DOHH2 (cell line): ENCODE results near the gene FGF3.

Source experiments
- H3F3A ChIP-seq: fragments of 200-600 bp; sonication (generic), shearing (Covaris generic); 2 replicates; pipeline ENCODE4 v1.6.0; 2016; ENCODE audit warnings: antibody characterized with exemption, mild to moderate bottlenecking; ENCODE audit not compliant: control insufficient read depth, insufficient read depth
- H3K27ac ChIP-seq: fragments of 200-600 bp; sonication (generic); 2 replicates; pipeline ENCODE4 v1.5.1; 2014; ENCODE audit warnings: low read depth, mild to moderate bottlenecking, low read length, moderate library complexity
- H3K27me3 ChIP-seq: fragments of 200-600 bp; sonication (generic); 2 replicates; pipeline ENCODE4 v1.6.1; 2014; ENCODE audit warnings: mild to moderate bottlenecking, low read length, mixed read lengths; ENCODE audit not compliant: control insufficient read depth
- H3K36me3 ChIP-seq: fragments of 200-600 bp; sonication (generic); 2 replicates; pipeline ENCODE4 v1.6.1; 2014; ENCODE audit warnings: mild to moderate bottlenecking, low read length, moderate library complexity, mixed read lengths; ENCODE audit not compliant: control insufficient read depth
- H3K4me1 ChIP-seq: fragments of 200-600 bp; sonication (generic); 2 replicates; pipeline ENCODE4 v1.6.1; 2014; ENCODE audit warnings: mild to moderate bottlenecking, low read length, mixed read lengths; ENCODE audit not compliant: control insufficient read depth
- H3K4me2 ChIP-seq: fragments of 200-600 bp; sonication (generic); 2 replicates; pipeline ENCODE4 v1.6.0; 2014; ENCODE audit warnings: mild to moderate bottlenecking, low read length, moderate library complexity
- H3K4me3 ChIP-seq: fragments of 200-600 bp; sonication (generic); 2 replicates; pipeline ENCODE4 v1.5.1; 2014; ENCODE audit warnings: mild to moderate bottlenecking, low read length, mixed read lengths
- H3K79me2 ChIP-seq: fragments of 200-600 bp; sonication (generic); 2 replicates; pipeline ENCODE4 v1.6.1; 2014; ENCODE audit warnings: mild to moderate bottlenecking, low read length, mixed read lengths; ENCODE audit not compliant: control insufficient read depth
- H3K9me2 ChIP-seq: fragments of 200-600 bp; sonication (generic); replicated peaks from 2 replicates; pipeline ENCODE4 v1.6.1; 2014; ENCODE audit warnings: mild to moderate bottlenecking, low read length, mixed read lengths; ENCODE audit not compliant: control insufficient read depth
- H3K9me3 ChIP-seq: fragments of 200-600 bp; sonication (generic); 2 replicates; pipeline ENCODE4 v1.6.1; 2014; ENCODE audit warnings: antibody characterized with exemption, low read length, mixed read lengths; ENCODE audit not compliant: control insufficient read depth, insufficient read depth
- H4K20me1 ChIP-seq: fragments of 200-600 bp; sonication (generic); 2 replicates; pipeline ENCODE4 v1.6.0; 2014; ENCODE audit warnings: low read depth, mild to moderate bottlenecking, antibody characterized with exemption, low read length, moderate library complexity; ENCODE audit not compliant: control insufficient read depth, insufficient read depth
- CTCF ChIP-seq: fragments of 200-600 bp; sonication (generic); IDR thresholded peaks from one replicate; pipeline ENCODE4 v1.5.1; 2014; ENCODE audit warnings: antibody characterized with exemption, mild to moderate bottlenecking, low read depth, low read length; ENCODE audit not compliant: poor library complexity, severe bottlenecking
- EZH2phosphoT487 ChIP-seq: fragments of 200-600 bp; sonication (generic); IDR thresholded peaks from 2 replicates; pipeline ENCODE4 v1.6.1; 2017; ENCODE audit warnings: borderline replicate concordance, mild to moderate bottlenecking, antibody characterized with exemption, low read length, moderate library complexity, mixed read lengths

Gene FGF3

DNA sequence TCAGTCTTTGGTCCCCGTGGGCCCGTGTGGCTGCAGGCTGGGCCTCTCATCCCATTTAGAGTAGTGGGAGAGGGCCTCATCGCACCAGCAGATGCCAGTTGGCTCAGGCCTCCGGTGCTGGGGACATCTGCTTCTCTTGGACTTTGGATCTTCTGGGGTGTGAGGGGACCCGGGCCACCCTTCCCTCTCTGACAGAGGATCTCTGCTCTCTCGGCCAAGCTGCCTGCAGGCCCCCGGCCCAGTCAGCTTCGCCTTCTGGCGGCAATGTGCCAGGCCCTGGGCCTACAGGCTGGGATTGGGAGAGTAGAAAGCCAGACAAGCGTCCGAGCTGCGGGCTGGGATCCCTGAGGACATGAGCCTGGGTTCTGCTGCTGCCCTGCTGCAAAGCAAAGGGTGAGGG lies 15.0 kb upstream of the FGF3 start:
- Histone ChIP-seq H4K20me1 (no peaks in the 10 kb centered on the region), H3K4me2 (no peak overlapping the region), H3K9me2 (no peaks in the 10 kb centered on the region), H3K4me3 (no peak overlapping the region), H3K27ac (no peak overlapping the region), H3F3A (no peaks in the 10 kb centered on the region), H3K27me3 (no peaks in the 10 kb centered on the region), H3K9me3 (no peaks in the 10 kb centered on the region), H3K4me1 (no peaks in the 10 kb centered on the region), H3K36me3 (no peaks in the 10 kb centered on the region), H3K79me2 (no peaks in the 10 kb centered on the region)
- no peak for TF ChIP-seq EZH2phosphoT487
- TF ChIP-seq CTCF: no peak

GRCh38 chr11:69832561-69833413 lies 13.6 kb upstream of the FGF3 start:
- H3K27me3 ChIP-seq: no peaks in the 10 kb centered on the region
- H3K4me3 ChIP-seq: no peak overlapping the region
- H3K9me2 ChIP-seq: no peaks in the 10 kb centered on the region
- H3K36me3 ChIP-seq: no peaks in the 10 kb centered on the region
- no peaks in the 10 kb centered on the region for H3K4me1 ChIP-seq
- H3K27ac ChIP-seq: no peak overlapping the region
- no peaks in the 10 kb centered on the region for H4K20me1 ChIP-seq
- H3K79me2 ChIP-seq: no peaks in the 10 kb centered on the region
- H3K4me2 ChIP-seq: no peak overlapping the region
- no peaks in the 10 kb centered on the region for H3K9me3 ChIP-seq
- no peaks in the 10 kb centered on the region for H3F3A ChIP-seq
- TF ChIP-seq EZH2phosphoT487 (no peak), CTCF (no peak)

DNA sequence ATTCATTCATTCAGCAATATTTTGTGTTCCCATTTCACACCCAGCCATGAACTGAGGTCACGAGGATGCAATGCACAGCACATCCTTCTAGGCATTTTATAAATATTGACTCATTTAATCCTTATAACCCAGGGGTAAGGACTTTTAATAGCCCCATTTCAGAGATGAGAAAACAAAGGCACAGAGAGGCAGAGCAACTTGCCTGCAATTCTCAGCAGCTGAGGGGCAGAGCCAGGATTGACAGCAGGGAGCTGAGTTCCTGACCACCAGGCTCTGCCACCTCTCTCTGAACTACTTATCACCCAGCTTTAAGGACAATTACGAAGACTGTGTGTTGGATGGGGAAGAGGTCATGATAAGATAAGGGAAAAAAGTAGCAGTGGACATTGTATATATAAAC lies 12.8 kb upstream of the FGF3 start:
- no peak overlapping the region for H3K27ac ChIP-seq
- H3K4me2 ChIP-seq: no peak overlapping the region
- TF ChIP-seq CTCF (no peak), EZH2phosphoT487 (no peak)
- H3K4me1 ChIP-seq: no peaks in the 10 kb centered on the region
- no peak overlapping the region for H3K4me3 ChIP-seq
- H3K9me3 ChIP-seq: no peaks in the 10 kb centered on the region
- no peaks in the 10 kb centered on the region for H3K36me3 ChIP-seq
- no peaks in the 10 kb centered on the region for H3K9me2 ChIP-seq
- no peaks in the 10 kb centered on the region for H3K27me3 ChIP-seq
- no peaks in the 10 kb centered on the region for H3F3A ChIP-seq
- H4K20me1 ChIP-seq: no peaks in the 10 kb centered on the region
- no peaks in the 10 kb centered on the region for H3K79me2 ChIP-seq
